Panc1 (cell line): Measurements from ENCODE around the gene TNFSF4. TPM values are rescaled to one million over a fixed set of nuclear protein-coding genes. Genes with fewer than 3 reads are reported as not detected.

ENCODE experiments used
- ATAC-seq: fragments of 200-7000 bp; cut with Tn5 transposase; 2 replicates; pipeline ENCODE4 v1.9.1; 2020; ENCODE audit warnings: mild to moderate bottlenecking, moderate library complexity
- BruUV-seq: library from RNA; stranded (reverse); fragments of 400-500 nt; replicated peaks from 2 replicates; lab custom pipeline; 2021; lab: Mats Ljungman, UMichigan
- CTCF ChIA-PET: fragments of 300-600 bp; sonication (Branson Sonifier 250); formaldehyde crosslinking; loops from one replicate; lab custom pipeline; 2022; ENCODE audit warnings: antibody characterized with exemption; lab: Charles Lee
- POLR2A ChIA-PET: fragments of 300-600 bp; sonication (Branson Sonifier 250); formaldehyde crosslinking; loops from one replicate; lab custom pipeline; 2022; ENCODE audit warnings: antibody characterized with exemption; lab: Charles Lee
- DNase-seq: peaks from one replicate; pipeline ENCODE4 v3.0.0-alpha.2; 2010; ENCODE audit warnings: low read depth, low spot score
- H3K27ac ChIP-seq: 2 replicates; pipeline ENCODE4 v1.5.1; 2011; ENCODE audit warnings: mild to moderate bottlenecking, low read length, inconsistent platforms
- H3K27me3 ChIP-seq: fragments of 200-500 bp; sonication (Bioruptor generic); 2 replicates; pipeline ENCODE4 v1.6.0; 2014; ENCODE audit warnings: low read length, inconsistent platforms; ENCODE audit not compliant: control insufficient read depth, insufficient read depth
- H3K36me3 ChIP-seq: fragments of 200-500 bp; sonication (Bioruptor generic); 2 replicates; pipeline ENCODE4 v1.5.1; 2014; ENCODE audit warnings: inconsistent platforms, mild to moderate bottlenecking, low read length, moderate library complexity; ENCODE audit not compliant: control insufficient read depth, insufficient read depth
- H3K4me1 ChIP-seq: 2 replicates; pipeline ENCODE4 v1.5.1; 2011; ENCODE audit warnings: inconsistent platforms, mild to moderate bottlenecking, low read length, moderate library complexity; ENCODE audit not compliant: control insufficient read depth, insufficient read depth
- H3K4me3 ChIP-seq, 2 experiments: 2 replicates each; pipeline ENCODE4 v1.5.1; 2011 to 2012; ENCODE audit warnings: low read depth in 2 of 2, low read length in 2 of 2, mild to moderate bottlenecking in 2 of 2, inconsistent platforms in 1 of 2, moderate library complexity in 1 of 2
- H3K9me3 ChIP-seq: fragments of 200-500 bp; sonication (Bioruptor generic); 2 replicates; pipeline ENCODE4 v1.5.1; 2014; ENCODE audit warnings: low read depth, mild to moderate bottlenecking, inconsistent platforms, low read length, moderate library complexity; ENCODE audit not compliant: control insufficient read depth, insufficient read depth
- POLR2AphosphoS5 ChIP-seq: IDR thresholded peaks from 2 replicates; pipeline ENCODE4 v1.6.1; 2012; ENCODE audit warnings: mild to moderate bottlenecking, low read depth, low read length, moderate library complexity
- SIN3A ChIP-seq: IDR thresholded peaks from 2 replicates; pipeline ENCODE4 v1.6.1; 2012; ENCODE audit warnings: low read depth, mild to moderate bottlenecking, low read length, moderate library complexity, borderline replicate concordance; ENCODE audit not compliant: insufficient read depth
- TCF7L2 ChIP-seq: IDR thresholded peaks from 2 replicates; pipeline ENCODE4 v1.6.1; 2011; ENCODE audit warnings: mild to moderate bottlenecking, low read depth, low read length, inconsistent platforms
- in situ Hi-C: cut with HindIII; loops from 2 replicates; pipeline ENCODE4 v1.10.0; 2016; ENCODE audit warnings: low sequenced_read_pairs, low pct_unique_long_range_greater_than_20kb
- intact Hi-C: fragments of 100-400 bp; cut with micrococcal nuclease; formaldehyde crosslinking; loops from one replicate; pipeline ENCODE4 v1.10.0; 2022; ENCODE audit not compliant: unreplicated experiment
- total RNA-seq: library from RNA; stranded (reverse); gene quantifications from one replicate; pipeline ENCODE4 v1.2.1, GENCODE V29; 2021; ENCODE audit not compliant: unreplicated experiment
- TF ChIP-seq, protein P1 (sequence below), 2 experiments: IDR thresholded peaks; 2 replicates each; pipeline ENCODE4 v1.6.1; 2011 to 2012; ENCODE audit warnings: low read depth in 2 of 2, control low read depth in 1 of 2, low read length in 1 of 2, mild to moderate bottlenecking in 1 of 2, moderate library complexity in 1 of 2; ENCODE audit not compliant: insufficient read depth in 1 of 2
- TF ChIP-seq, protein P2 (sequence below): fragments of 450-650 bp; IDR thresholded peaks from 2 replicates; pipeline ENCODE4 v1.5.1; 2017; ENCODE audit warnings: mild to moderate bottlenecking

TNFSF4 gene
- total RNA-seq, 1 experiment from 2014 or later, result 0.13 TPM

DNA sequence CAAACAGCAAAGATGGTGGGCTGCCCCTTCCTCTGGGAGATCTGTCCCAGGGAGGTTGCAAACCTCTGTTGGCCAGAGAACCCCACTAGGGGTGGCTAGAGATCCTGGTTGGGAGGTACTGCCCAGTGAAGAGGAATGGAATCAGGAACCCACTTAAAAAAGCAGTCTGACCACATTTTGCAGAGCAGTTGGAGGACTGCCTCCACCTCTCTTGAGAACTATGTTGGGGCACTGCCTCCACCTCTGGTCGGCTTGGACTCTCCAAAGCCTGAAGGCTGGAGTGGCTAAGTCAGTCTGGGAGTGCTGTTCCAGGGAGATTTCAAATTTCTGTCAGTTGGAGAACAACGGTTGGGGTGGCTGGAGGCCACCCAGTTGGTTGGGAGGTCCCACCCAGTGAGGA, 58.6 kb downstream of the TNFSF4 start:
- Histone ChIP-seq H3K4me3 (no peak overlapping the region), H3K36me3 (no peaks in the 10 kb centered on the region), H3K27ac (no peak overlapping the region), H3K4me1 (no peaks in the 10 kb centered on the region), H3K9me3 (no peaks in the 10 kb centered on the region), H3K27me3 (no peaks in the 10 kb centered on the region)
- POLR2A ChIA-PET, result no interaction called here
- intact Hi-C loops, result no loop called here
- ATAC-seq (no peak), DNase-seq (no peak)
- CTCF ChIA-PET, result no interaction called here
- in situ Hi-C loops, result no loop called here
- no TSS peak for BruUV-seq
- TF ChIP-seq TCF7L2 (no peak), SIN3A (no peak), POLR2AphosphoS5 (no peak)
- TF ChIP-seq, protein P1, sequence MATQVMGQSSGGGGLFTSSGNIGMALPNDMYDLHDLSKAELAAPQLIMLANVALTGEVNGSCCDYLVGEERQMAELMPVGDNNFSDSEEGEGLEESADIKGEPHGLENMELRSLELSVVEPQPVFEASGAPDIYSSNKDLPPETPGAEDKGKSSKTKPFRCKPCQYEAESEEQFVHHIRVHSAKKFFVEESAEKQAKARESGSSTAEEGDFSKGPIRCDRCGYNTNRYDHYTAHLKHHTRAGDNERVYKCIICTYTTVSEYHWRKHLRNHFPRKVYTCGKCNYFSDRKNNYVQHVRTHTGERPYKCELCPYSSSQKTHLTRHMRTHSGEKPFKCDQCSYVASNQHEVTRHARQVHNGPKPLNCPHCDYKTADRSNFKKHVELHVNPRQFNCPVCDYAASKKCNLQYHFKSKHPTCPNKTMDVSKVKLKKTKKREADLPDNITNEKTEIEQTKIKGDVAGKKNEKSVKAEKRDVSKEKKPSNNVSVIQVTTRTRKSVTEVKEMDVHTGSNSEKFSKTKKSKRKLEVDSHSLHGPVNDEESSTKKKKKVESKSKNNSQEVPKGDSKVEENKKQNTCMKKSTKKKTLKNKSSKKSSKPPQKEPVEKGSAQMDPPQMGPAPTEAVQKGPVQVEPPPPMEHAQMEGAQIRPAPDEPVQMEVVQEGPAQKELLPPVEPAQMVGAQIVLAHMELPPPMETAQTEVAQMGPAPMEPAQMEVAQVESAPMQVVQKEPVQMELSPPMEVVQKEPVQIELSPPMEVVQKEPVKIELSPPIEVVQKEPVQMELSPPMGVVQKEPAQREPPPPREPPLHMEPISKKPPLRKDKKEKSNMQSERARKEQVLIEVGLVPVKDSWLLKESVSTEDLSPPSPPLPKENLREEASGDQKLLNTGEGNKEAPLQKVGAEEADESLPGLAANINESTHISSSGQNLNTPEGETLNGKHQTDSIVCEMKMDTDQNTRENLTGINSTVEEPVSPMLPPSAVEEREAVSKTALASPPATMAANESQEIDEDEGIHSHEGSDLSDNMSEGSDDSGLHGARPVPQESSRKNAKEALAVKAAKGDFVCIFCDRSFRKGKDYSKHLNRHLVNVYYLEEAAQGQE (IDR thresholded peaks at IDR 0.05; ENCODE audit: insufficient read depth in 1 of 2, low read depth in 2 of 2, low read length in 1 of 2), result no peak
- TF ChIP-seq, protein P2, sequence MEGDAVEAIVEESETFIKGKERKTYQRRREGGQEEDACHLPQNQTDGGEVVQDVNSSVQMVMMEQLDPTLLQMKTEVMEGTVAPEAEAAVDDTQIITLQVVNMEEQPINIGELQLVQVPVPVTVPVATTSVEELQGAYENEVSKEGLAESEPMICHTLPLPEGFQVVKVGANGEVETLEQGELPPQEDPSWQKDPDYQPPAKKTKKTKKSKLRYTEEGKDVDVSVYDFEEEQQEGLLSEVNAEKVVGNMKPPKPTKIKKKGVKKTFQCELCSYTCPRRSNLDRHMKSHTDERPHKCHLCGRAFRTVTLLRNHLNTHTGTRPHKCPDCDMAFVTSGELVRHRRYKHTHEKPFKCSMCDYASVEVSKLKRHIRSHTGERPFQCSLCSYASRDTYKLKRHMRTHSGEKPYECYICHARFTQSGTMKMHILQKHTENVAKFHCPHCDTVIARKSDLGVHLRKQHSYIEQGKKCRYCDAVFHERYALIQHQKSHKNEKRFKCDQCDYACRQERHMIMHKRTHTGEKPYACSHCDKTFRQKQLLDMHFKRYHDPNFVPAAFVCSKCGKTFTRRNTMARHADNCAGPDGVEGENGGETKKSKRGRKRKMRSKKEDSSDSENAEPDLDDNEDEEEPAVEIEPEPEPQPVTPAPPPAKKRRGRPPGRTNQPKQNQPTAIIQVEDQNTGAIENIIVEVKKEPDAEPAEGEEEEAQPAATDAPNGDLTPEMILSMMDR, result no peak

DNA sequence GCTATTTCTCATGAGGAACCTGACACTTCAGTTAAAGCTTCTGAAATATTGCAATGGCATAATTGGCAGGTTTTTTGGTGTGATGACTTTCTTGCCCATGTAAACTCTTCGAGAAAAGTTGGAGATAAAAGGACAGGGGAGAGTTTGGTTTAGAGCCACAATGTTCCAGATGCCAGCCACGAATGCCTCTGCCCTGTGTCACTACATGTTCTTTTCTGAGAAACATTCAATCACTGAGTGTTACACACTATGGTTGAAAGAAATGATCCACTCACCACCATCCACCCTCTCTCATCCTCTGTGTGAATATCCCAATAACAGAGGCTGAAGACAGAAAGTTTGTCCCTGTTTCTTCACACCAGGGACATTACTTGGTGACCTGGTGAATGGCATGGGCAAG, 66.4 kb downstream of the TNFSF4 start:
- no peaks in the 10 kb centered on the region for H3K36me3 ChIP-seq
- H3K27ac ChIP-seq, result no peak overlapping the region
- ATAC-seq (no peak), DNase-seq (no peak)
- no peak overlapping the region for H3K4me3 ChIP-seq
- POLR2A ChIA-PET, result no interaction called here
- TF ChIP-seq TCF7L2 (no peak), SIN3A (no peak), POLR2AphosphoS5 (no peak)
- TF ChIP-seq, protein P1 (IDR thresholded peaks at IDR 0.05; ENCODE audit: insufficient read depth in 1 of 2, low read depth in 2 of 2, low read length in 1 of 2), result no peak
- TF ChIP-seq, protein P2, result no peak
- H3K27me3 ChIP-seq, result no peaks in the 10 kb centered on the region
- intact Hi-C loops (no loop called here), in situ Hi-C loops (no loop called here)
- CTCF ChIA-PET, result no interaction called here
- H3K9me3 ChIP-seq, result no peaks in the 10 kb centered on the region
- no peaks in the 10 kb centered on the region for H3K4me1 ChIP-seq
- BruUV-seq, result no TSS peak
